HepG2 (cell line): ENCODE measurements around the gene ELP6. TPM values are rescaled to one million over a fixed set of nuclear protein-coding genes. Genes with fewer than 3 reads are reported as not detected.

Experiments used
- ATAC-seq: fragments of 200-7000 bp; cut with Tn5 transposase; 3 replicates; pipeline ENCODE4 v1.9.1; 2020; ENCODE audit warnings: mild to moderate bottlenecking, moderate library complexity
- BruUV-seq: library from RNA; stranded (reverse); fragments of 400-500 nt; replicated peaks from 2 replicates; lab custom pipeline; 2021; lab: Mats Ljungman, UMichigan
- CTCF ChIA-PET: fragments of 300-600 bp; formaldehyde crosslinking; extraction: SDS; loops from one replicate; lab custom pipeline; 2021; ENCODE audit warnings: low total read pairs, inconsistent platforms, low intra/inter-chr PET ratio; lab: Yijun Ruan, JAX
- POLR2A ChIA-PET: fragments of 350-600 bp; sonication (Branson Sonifier 250); formaldehyde crosslinking; loops from one replicate; lab custom pipeline; 2020; ENCODE audit warnings: antibody characterized with exemption, inconsistent platforms; lab: Yijun Ruan, JAX
- DNase-seq: peaks from one replicate; pipeline ENCODE4 v3.0.0-alpha.2; 2015; ENCODE audit warnings: low spot score
- FAIRE-seq: peaks from 3 replicates; lab custom pipeline; 2011; peaks lifted over from hg19 to GRCh38; lab: Jason Lieb, UNC
- H2AFZ ChIP-seq: one replicate; pipeline ENCODE4 v1.6.1; 2011; ENCODE audit warnings: low read length, inconsistent platforms
- H3K27ac ChIP-seq: fragments of 300-600 bp; 3 replicates; pipeline ENCODE4 v1.8.0; 2011; ENCODE audit warnings: mixed run types, mild to moderate bottlenecking, mixed read lengths, low read length, inconsistent platforms; ENCODE audit not compliant: insufficient read depth; ENCODE audit errors: extremely low read length
- H3K27me3 ChIP-seq, 2 experiments: fragments of 200-600 bp in 1 of 2; 2 replicates in 1 of 2; 3 replicates in 1 of 2; pipeline versions ENCODE4 v1.6.0 to v1.8.0; 2011; ENCODE audit warnings: low read length in 2 of 2, mild to moderate bottlenecking in 2 of 2, moderate library complexity in 2 of 2, inconsistent platforms in 1 of 2; ENCODE audit not compliant: insufficient read depth in 2 of 2, control insufficient read depth in 1 of 2
- H3K36me3 ChIP-seq, 2 experiments: fragments of 200-600 bp in 1 of 2; replicated peaks in 1 of 2; 2 replicates in 1 of 2; 3 replicates in 1 of 2; pipeline versions ENCODE4 v1.5.1 to v1.8.0; 2011; ENCODE audit warnings: low read length in 2 of 2, inconsistent platforms in 1 of 2; ENCODE audit not compliant: insufficient read depth in 2 of 2, control insufficient read depth in 1 of 2
- H3K4me1 ChIP-seq: 2 replicates; pipeline ENCODE4 v1.5.1; 2012; ENCODE audit warnings: low read length, inconsistent platforms; ENCODE audit not compliant: insufficient read depth
- H3K4me2 ChIP-seq: 2 replicates; pipeline ENCODE4 v1.6.0; 2011; ENCODE audit warnings: low read depth, low read length, inconsistent platforms
- H3K4me3 ChIP-seq, 3 experiments: fragments of 200-600 bp in 1 of 3; sonication (generic), shearing (Covaris generic) in 1 of 3; replicated peaks in 1 of 3; 2 replicates each; pipeline ENCODE4 v1.5.1; 2011 to 2016; ENCODE audit warnings: low read length in 3 of 3, inconsistent platforms in 2 of 3, low read depth in 2 of 3, mild to moderate bottlenecking in 2 of 3, control low read depth in 1 of 3, mixed read lengths in 1 of 3; ENCODE audit not compliant: insufficient read depth in 1 of 3
- H3K79me2 ChIP-seq: one replicate; pipeline ENCODE4 v1.6.1; 2011; ENCODE audit warnings: low read length, inconsistent platforms; ENCODE audit not compliant: insufficient read depth
- H3K9ac ChIP-seq: 2 replicates; pipeline ENCODE4 v1.6.0; 2011; ENCODE audit warnings: mild to moderate bottlenecking, low read depth, low read length, inconsistent platforms; ENCODE audit not compliant: insufficient read depth
- H3K9me3 ChIP-seq: 2 replicates; pipeline ENCODE4 v1.5.1; 2012; ENCODE audit warnings: mild to moderate bottlenecking, low read length
- H4K20me1 ChIP-seq: 2 replicates; pipeline ENCODE4 v1.6.0; 2011; ENCODE audit warnings: inconsistent platforms, mild to moderate bottlenecking, low read length, moderate library complexity; ENCODE audit not compliant: insufficient read depth
- ADNP ChIP-seq: sonication (generic); formaldehyde crosslinking; IDR thresholded peaks from 2 replicates; pipeline ENCODE4 v1.4.0; 2020; ENCODE audit warnings: missing genetic modification reagents
- BATF2 ChIP-seq: sonication (generic); formaldehyde crosslinking; IDR thresholded peaks from 2 replicates; pipeline ENCODE4 v1.8.0; 2022; ENCODE audit warnings: mild to moderate bottlenecking, missing genetic modification reagents, moderate library complexity
- E2F2 ChIP-seq: sonication (generic); formaldehyde crosslinking; IDR thresholded peaks from 2 replicates; pipeline ENCODE4 v1.4.0; 2020; ENCODE audit warnings: missing genetic modification reagents, borderline replicate concordance
- FOXP4 ChIP-seq: sonication (generic); formaldehyde crosslinking; IDR thresholded peaks from 2 replicates; pipeline ENCODE4 v1.4.0; 2020; ENCODE audit warnings: missing genetic modification reagents
- MED8 ChIP-seq: sonication (generic); formaldehyde crosslinking; IDR thresholded peaks from 2 replicates; pipeline ENCODE4 v1.8.1; 2023; ENCODE audit warnings: mild to moderate bottlenecking, missing genetic modification reagents; ENCODE audit not compliant: insufficient replicate concordance
- ZNF232 ChIP-seq: sonication (generic); formaldehyde crosslinking; IDR thresholded peaks from 2 replicates; pipeline ENCODE4 v1.4.0; 2020; ENCODE audit warnings: missing genetic modification reagents, borderline replicate concordance
- ZNF234 ChIP-seq: sonication (generic); formaldehyde crosslinking; conservative IDR thresholded peaks from 2 replicates; pipeline ENCODE4 v1.5.1; 2020; ENCODE audit warnings: mild to moderate bottlenecking, missing genetic modification reagents
- ZNF296 ChIP-seq: sonication (generic); formaldehyde crosslinking; conservative IDR thresholded peaks from 2 replicates; pipeline ENCODE4 v1.5.0; 2020; ENCODE audit warnings: mild to moderate bottlenecking, missing genetic modification reagents
- ZNF674 ChIP-seq: sonication (generic); formaldehyde crosslinking; IDR thresholded peaks from 2 replicates; pipeline ENCODE4 v1.5.0; 2020; ENCODE audit warnings: low read depth, mild to moderate bottlenecking, missing genetic modification reagents
- WGBS: methylation state at CpG from one replicate; pipeline ENCODE4 v1.1.6; 2017; ENCODE audit warnings: low lambda C conversion rate; 5-methylcytosine and 5-hydroxymethylcytosine counted together
- in situ Hi-C: cut with HindIII; loops from 2 replicates; pipeline ENCODE4 v1.10.0; 2017; ENCODE audit warnings: low pct_unique_long_range_greater_than_20kb; ENCODE audit not compliant: extremely low pct_ligation_motif_present
- intact Hi-C: fragments of 100-400 bp; cut with micrococcal nuclease; formaldehyde crosslinking; loops from one replicate; pipeline ENCODE4 v1.10.0; 2022; ENCODE audit not compliant: unreplicated experiment
- polyA plus RNA-seq, 8 experiments: library from polyadenylated mRNA; depleted of rRNA in 3 of 8; stranded (reverse) in 7 of 8; unstranded in 1 of 8; fragments of >200 nt; fragmentation: Illumina TruSeq in 4 of 8; extraction: Trizol in 4 of 8; gene quantifications; 2 replicates each; pipeline versions ENCODE4 v1.2.1 to v1.2.3, GENCODE V29; 2011 to 2016; ENCODE audit warnings: low read depth in 4 of 8, missing spikeins in 1 of 8, mixed read lengths in 1 of 8; ENCODE audit not compliant: insufficient read depth in 1 of 8
- total RNA-seq, 5 experiments: library from RNA; depleted of rRNA; stranded (reverse); fragments of >200 nt; fragmentation: Illumina TruSeq; extraction: Trizol; gene quantifications; 2 replicates each; pipeline ENCODE4 v1.2.3, GENCODE V29; 2016; ENCODE audit warnings: low read depth in 1 of 5
- TF ChIP-seq, protein P1 (sequence below): sonication (generic); formaldehyde crosslinking; IDR thresholded peaks from 2 replicates; pipeline ENCODE4 v1.4.0; 2020; ENCODE audit warnings: mild to moderate bottlenecking, missing genetic modification reagents

The ELP6 gene
- total and polyA plus RNA-seq, 2 of the 13 experiments (the other 11 are each of a cell fraction or from before 2014, with no cell fraction given): 45.0 to 49.3 TPM

DNA sequence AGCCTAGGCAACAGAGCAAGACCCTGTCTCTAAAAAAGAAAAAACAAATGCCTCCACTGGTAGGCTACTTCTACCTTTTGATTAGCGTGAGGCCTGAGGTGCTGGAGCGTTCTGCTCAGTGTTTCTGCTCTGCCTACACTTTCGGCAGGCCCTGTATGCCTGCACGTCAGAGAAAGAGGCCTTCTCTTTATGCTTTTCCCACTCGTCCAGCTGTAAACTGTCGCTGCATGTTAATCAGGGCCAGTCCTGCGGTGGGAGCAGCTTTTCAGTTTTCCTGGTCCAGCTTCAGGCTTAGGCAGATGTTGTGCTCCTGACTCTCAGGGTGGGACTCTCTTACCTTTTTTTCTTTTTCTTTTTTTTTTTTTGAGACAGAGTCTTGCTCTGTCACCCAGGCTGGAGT is 39.9 kb upstream of the ELP6 start:
- ChIA-PET POLR2A (no interaction called here), CTCF (no interaction called here)

More for the DNA sequence above, 39.9 kb upstream of the ELP6 start:
- ATAC-seq (no peak), DNase-seq (no peak), FAIRE-seq (no peak)
- intact Hi-C loops: no loop called here
- Histone ChIP-seq H3K4me3 (no peak overlapping the region), H3K36me3 (no peaks in the 10 kb centered on the region), H3K9me3 (no peaks in the 10 kb centered on the region), H3K27ac (no peak overlapping the region), H4K20me1 (no peaks in the 10 kb centered on the region), H2AFZ (no peak overlapping the region), H3K4me1 (no peaks in the 10 kb centered on the region), H3K4me2 (no peak overlapping the region), H3K79me2 (no peaks in the 10 kb centered on the region), H3K9ac (no peak overlapping the region), H3K27me3 (peaks cover 0 to 4% of the 10 kb centered on the region in 2 experiments; a peak in 1 of 5 replicates)
- no TSS peak for BruUV-seq
- in situ Hi-C loops: no loop called here
- 49% methylated on average over 7 of the region's 7 CpGs for WGBS
- TF ChIP-seq ADNP (no peak), FOXP4 (CRISPR knock-in tag) (no peak), ZNF296 (CRISPR knock-in tag) (no peak), ZNF232 (CRISPR knock-in tag) (no peak), ZNF234 (CRISPR knock-in tag) (no peak), BATF2 (CRISPR knock-in tag) (no peak), ZNF674 (no peak), MED8 (CRISPR knock-in tag) (no peak), E2F2 (no peak)
- TF ChIP-seq, protein P1, sequence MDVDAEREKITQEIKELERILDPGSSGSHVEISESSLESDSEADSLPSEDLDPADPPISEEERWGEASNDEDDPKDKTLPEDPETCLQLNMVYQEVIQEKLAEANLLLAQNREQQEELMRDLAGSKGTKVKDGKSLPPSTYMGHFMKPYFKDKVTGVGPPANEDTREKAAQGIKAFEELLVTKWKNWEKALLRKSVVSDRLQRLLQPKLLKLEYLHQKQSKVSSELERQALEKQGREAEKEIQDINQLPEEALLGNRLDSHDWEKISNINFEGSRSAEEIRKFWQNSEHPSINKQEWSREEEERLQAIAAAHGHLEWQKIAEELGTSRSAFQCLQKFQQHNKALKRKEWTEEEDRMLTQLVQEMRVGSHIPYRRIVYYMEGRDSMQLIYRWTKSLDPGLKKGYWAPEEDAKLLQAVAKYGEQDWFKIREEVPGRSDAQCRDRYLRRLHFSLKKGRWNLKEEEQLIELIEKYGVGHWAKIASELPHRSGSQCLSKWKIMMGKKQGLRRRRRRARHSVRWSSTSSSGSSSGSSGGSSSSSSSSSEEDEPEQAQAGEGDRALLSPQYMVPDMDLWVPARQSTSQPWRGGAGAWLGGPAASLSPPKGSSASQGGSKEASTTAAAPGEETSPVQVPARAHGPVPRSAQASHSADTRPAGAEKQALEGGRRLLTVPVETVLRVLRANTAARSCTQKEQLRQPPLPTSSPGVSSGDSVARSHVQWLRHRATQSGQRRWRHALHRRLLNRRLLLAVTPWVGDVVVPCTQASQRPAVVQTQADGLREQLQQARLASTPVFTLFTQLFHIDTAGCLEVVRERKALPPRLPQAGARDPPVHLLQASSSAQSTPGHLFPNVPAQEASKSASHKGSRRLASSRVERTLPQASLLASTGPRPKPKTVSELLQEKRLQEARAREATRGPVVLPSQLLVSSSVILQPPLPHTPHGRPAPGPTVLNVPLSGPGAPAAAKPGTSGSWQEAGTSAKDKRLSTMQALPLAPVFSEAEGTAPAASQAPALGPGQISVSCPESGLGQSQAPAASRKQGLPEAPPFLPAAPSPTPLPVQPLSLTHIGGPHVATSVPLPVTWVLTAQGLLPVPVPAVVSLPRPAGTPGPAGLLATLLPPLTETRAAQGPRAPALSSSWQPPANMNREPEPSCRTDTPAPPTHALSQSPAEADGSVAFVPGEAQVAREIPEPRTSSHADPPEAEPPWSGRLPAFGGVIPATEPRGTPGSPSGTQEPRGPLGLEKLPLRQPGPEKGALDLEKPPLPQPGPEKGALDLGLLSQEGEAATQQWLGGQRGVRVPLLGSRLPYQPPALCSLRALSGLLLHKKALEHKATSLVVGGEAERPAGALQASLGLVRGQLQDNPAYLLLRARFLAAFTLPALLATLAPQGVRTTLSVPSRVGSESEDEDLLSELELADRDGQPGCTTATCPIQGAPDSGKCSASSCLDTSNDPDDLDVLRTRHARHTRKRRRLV (CRISPR knock-in tag): no peak
